ENCODE results near the gene GALNT14.

DNA sequence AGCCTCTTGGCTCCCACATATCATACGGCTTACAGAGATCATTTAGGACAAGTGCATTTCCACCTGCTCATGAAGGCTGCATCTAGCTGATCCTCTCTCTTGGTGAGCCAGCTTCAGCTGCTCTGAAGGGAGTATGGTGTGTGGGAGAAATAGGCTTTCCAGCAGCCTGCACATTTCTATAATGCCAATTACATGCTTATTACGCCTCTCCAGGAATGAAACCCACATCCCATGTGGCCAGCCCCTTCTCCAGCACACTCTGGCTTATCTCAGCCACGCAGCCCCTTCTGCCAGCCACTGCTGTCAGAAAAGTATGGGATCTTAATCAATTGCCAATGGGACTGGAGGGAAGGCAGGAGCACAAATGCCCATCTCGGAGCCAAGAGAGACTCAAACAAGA lies 117.5 kb downstream of the GALNT14 start:
- TF ChIP-seq POLR2AphosphoS5 (IDR thresholded peaks at IDR 0.05; ENCODE audit: low read depth, low read length) (no peak), TAF1 (IDR thresholded peaks at IDR 0.05; ENCODE audit: low read depth, low read length) (no peak), POLR2A (IDR thresholded peaks at IDR 0.05; ENCODE audit: low read depth, low read length) (no peak), POU2F2 (IDR thresholded peaks at IDR 0.05; ENCODE audit: low read depth, low read length) (no peak)

All from GM12891 (cell line).